Kidney epithelial cell (primary cell): ENCODE data around the gene RAB5B. TPM values are rescaled to one million over a fixed set of nuclear protein-coding genes. Genes with fewer than 3 reads are reported as not detected.
"Not testable (repeated sequence)": the region's sequence is repeated elsewhere in the genome, so short reads cannot be mapped to it uniquely, and the experiment has no call there.

Experiments
- DNase-seq: peaks from one replicate; pipeline ENCODE4 v3.0.0-alpha.2; 2010; ENCODE audit warnings: low read depth
- H3K27me3 ChIP-seq: 2 replicates; pipeline ENCODE4 v1.6.0; 2011; ENCODE audit warnings: low read length; ENCODE audit not compliant: control insufficient read depth, insufficient read depth
- H3K36me3 ChIP-seq: 2 replicates; pipeline ENCODE4 v1.5.1; 2011; ENCODE audit warnings: low read length; ENCODE audit not compliant: control insufficient read depth, insufficient read depth
- H3K4me3 ChIP-seq: 2 replicates; pipeline ENCODE4 v1.5.1; 2011; ENCODE audit warnings: low read depth, mild to moderate bottlenecking, control low read depth, low read length
- total RNA-seq: library from RNA; depleted of rRNA; stranded (reverse); fragments of >200 nt; gene quantifications from 2 replicates; pipeline ENCODE4 v1.2.3, GENCODE V29; 2015
- TF ChIP-seq, protein P1 (sequence below): IDR thresholded peaks from 2 replicates; pipeline ENCODE4 v1.5.1; 2011; ENCODE audit warnings: mild to moderate bottlenecking, moderate library complexity, low read length, control low read depth, inconsistent platforms; ENCODE audit not compliant: insufficient read depth, poor library complexity, severe bottlenecking

RAB5B gene
- total RNA-seq, 1 donor from 2014 or later: 81.0 TPM

DNA sequence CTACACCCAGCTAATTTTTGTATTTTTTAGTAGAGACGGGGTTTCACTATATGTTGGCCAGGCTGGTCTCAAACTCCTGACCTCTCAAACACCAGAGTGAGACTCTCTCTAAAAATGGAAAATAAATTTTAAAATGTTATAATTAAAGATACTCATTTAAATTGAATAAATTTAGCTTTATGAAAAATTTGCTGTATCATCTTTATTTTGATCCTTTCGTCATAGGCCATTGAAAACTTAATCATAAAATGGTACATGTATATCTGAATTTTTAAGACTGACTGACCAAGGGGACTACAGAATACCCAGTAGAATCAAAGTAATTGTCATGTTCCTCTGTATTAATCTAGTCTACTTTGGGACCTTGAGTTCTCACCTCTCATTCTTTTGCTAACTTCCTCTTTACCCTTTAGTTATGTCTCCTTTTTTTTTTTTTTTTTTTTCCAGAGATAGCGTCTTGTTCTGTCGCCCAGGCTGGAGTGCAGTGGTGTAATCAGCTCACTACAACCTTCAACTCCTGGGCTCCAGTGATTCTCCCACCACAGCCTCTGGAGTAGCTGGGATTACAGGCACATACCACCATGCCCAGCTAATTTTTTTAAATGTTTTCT lies 9.5 kb downstream of the RAB5B start:
- no peak for DNase-seq
- H3K4me3 ChIP-seq: no peak overlapping the region
- H3K36me3 ChIP-seq: peaks cover 3% of the 10 kb centered on the region
- H3K27me3 ChIP-seq: no peaks in the 10 kb centered on the region
- TF ChIP-seq, protein P1, sequence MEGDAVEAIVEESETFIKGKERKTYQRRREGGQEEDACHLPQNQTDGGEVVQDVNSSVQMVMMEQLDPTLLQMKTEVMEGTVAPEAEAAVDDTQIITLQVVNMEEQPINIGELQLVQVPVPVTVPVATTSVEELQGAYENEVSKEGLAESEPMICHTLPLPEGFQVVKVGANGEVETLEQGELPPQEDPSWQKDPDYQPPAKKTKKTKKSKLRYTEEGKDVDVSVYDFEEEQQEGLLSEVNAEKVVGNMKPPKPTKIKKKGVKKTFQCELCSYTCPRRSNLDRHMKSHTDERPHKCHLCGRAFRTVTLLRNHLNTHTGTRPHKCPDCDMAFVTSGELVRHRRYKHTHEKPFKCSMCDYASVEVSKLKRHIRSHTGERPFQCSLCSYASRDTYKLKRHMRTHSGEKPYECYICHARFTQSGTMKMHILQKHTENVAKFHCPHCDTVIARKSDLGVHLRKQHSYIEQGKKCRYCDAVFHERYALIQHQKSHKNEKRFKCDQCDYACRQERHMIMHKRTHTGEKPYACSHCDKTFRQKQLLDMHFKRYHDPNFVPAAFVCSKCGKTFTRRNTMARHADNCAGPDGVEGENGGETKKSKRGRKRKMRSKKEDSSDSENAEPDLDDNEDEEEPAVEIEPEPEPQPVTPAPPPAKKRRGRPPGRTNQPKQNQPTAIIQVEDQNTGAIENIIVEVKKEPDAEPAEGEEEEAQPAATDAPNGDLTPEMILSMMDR: no peak

DNA sequence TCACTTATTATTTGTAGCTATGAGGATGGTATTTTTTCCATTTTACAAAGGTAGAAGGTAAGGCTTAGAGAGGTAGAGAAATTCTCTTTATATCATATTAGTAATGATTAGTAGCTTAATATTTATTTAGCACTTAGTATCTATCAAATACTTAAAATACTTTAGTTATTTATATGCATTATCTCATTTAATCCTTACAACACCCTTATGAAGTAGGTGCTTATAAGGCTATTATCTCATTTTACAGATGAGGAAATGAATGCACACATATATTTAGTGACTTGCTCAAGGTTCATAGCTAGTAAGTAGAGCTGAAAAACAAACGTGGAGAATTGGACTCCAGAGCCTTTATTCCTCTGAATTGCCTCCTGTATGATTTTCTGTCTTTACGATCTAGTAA lies 11.0 kb downstream of the RAB5B start:
- Histone ChIP-seq H3K36me3 (peaks cover 5% of the 10 kb centered on the region), H3K27me3 (no peaks in the 10 kb centered on the region), H3K4me3 (no peak overlapping the region)
- TF ChIP-seq, protein P1: no peak
- DNase-seq: no peak

DNA sequence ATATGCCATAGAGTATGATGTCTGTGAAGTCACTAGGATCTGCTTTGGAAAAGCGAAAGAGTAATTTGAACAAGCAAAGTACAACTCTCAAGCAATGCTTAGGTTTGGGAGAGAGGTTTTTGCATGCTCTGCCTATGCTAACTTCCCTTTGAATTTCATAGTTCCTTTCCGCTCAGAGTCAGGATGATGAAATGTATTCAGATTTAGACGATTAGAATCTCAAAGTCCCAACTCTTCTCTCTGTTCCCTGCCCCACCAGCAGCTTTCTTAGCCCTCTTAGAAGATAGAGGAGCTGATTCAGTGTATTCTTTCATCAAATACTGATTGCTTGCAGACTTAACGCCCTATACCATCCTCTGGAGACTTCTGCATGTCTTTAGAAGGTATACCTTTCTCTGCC lies 11.5 kb downstream of the RAB5B start:
- Histone ChIP-seq H3K36me3 (peaks cover 5% of the 10 kb centered on the region), H3K4me3 (no peak overlapping the region), H3K27me3 (no peaks in the 10 kb centered on the region)
- DNase-seq: no peak
- TF ChIP-seq, protein P1: no peak

DNA sequence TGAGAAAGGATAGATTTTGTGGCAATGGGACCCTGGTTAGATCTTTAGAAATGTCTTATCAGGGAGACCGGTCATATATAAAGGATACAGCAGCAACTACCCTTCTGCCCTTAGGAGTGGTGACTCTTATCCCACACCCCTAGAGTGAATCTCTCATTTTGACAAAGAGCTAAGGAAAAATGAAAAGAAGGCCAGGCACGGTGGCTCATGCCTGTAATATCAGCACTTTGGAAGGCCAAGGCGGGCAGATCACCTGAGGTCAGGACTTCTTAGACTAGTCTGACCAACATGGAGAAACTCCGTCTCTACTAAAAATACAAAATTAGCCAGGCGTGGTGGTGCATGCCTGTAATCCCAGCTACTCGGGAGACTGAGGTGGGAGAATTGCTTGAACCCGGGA lies 12.1 kb downstream of the RAB5B start:
- DNase-seq, H3K36me3 ChIP-seq, H3K27me3 ChIP-seq, H3K4me3 ChIP-seq: not testable (repeated sequence)

DNA sequence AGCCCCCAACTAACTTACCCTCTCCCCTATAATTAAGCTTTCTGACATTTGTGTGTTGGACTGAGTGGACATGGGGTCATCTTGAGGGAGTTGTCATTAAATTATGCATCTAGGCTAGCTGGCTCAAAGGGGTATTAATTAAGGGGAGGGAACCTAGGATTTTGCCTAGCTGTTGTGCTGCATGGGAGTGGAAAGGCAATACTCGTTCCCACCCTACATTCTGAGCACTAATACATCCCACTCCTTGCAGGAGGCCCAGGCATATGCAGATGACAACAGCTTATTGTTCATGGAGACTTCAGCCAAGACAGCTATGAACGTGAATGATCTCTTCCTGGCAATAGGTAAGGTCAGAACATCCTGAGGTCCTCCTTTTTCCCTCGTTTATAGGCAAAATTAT lies 17.2 kb downstream of the RAB5B start:
- Histone ChIP-seq H3K4me3 (no peak overlapping the region), H3K36me3 (peaks cover 4% of the 10 kb centered on the region), H3K27me3 (no peaks in the 10 kb centered on the region)
- DNase-seq: no peak
- TF ChIP-seq, protein P1: no peak

DNA sequence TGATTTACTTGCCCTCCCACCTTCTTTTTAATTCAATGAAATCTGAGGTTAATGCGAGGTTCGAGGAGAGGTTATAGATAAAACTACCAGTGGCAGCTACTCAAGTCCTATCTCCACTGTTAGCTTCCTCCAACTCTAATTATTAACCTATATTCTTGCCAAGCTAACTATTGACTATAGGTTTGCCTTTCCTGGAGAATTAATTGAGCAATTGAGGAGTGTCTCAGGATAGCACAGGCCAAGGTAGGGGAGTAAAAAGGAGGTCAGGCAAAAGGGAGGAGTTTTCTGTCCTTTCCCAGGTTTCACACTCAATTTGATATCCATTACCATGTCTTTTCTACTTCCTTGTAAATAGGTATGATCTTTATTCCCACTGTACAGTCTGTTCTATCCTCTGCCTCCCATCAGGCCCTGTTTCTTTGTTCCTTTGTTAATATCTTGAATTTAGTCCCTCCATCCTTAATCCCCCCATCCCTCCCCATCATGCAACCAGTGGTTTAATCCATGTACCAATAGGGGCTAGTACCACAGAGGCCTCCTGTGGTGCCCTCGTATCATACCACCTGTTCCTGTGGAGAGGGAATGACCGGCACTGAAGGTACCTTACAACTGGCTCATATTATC lies 19.5 kb downstream of the RAB5B start:
- H3K36me3 ChIP-seq: peaks cover 4% of the 10 kb centered on the region

More for the DNA sequence above, 19.5 kb downstream of the RAB5B start:
- DNase-seq: no peak
- TF ChIP-seq, protein P1: no peak
- Histone ChIP-seq H3K27me3 (no peaks in the 10 kb centered on the region), H3K4me3 (no peak overlapping the region)
